HL-60/S4 (cell line): ENCODE data around the gene CACNB2.
"Not testable (repeated sequence)": the region's sequence is repeated elsewhere in the genome, so short reads cannot be mapped to it uniquely, and the experiment has no call there.

Source experiments
- in situ Hi-C: fragments of 300-500 bp; cut with MboI; formaldehyde crosslinking; loops from 2 replicates; pipeline ENCODE4 v1.14.3; 2022; ENCODE audit warnings: low sequenced_read_pairs

CACNB2 gene

DNA sequence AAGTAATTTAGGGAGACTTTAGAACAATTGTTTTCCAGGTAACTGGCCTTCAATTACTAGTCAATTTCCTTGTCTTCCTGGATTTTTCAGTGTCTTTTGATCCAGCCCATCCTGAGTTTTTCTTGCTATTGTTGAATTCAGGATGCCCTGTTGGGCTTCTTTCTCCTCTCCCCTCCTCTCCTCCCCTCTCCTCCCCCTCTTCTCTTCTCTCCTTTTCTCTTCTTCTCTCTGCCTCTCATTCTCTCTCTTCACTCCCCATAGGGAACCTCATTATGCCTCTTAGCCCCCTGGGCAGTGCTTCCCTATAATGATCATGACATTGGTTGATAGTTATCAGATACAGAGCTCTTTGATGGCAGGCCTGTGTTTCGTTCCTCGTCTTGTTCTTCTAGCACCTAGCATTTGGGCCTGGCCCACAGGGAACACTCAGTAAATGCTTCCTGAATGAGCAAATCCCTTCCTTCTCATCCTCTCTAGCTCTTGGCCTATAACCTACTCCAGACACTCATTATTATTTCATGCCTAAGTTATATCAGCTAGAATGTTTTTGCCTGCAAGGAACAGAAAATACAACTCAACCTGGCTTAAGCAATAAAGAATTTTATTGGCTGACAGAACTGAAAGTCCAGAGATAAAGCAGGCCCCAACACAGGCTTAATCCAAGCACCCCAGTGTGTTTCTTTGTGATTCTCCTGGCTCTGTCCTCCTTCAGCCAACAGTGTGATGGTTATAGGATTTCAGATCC lies 56.8 kb downstream of the CACNB2 start:
- in situ Hi-C loops = no loop called here

DNA sequence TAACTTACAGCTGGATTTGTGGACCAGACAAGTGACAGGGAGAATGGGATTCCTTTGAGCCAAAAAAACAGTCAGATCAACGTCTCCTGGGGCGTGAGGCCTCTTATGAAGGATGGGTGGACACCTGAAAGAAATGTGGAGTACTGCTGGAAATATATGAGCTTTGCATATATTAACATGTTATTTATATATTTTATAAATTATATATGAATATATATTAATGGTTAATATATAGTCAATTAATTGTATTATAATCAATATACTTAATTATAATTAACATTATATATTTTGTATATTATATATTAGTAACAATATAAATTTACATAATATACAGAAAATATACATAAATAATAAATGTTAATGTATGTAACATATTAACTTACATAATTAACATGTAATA lies 57.5 kb downstream of the CACNB2 start:
- in situ Hi-C loops = no loop called here

DNA sequence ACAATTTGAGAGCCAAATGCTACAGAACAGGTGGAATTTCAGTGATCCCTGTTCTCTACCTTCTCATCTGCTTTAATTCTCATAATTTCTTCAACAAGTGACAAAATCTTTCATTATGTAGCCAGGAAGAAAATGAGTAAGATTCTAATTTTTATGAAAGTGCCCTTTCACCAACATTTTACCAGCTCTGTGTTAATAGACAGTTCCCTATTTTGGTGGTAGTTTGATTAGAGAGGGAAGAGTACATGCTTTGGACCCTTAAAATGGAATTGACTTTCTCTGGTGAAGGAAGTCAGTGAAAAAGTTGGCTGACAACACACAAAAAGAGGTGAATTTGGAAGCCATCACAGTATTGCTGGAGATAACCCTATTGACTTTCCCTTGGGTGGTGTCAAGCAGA lies 61.7 kb downstream of the CACNB2 start:
- in situ Hi-C loops = no loop called here

DNA sequence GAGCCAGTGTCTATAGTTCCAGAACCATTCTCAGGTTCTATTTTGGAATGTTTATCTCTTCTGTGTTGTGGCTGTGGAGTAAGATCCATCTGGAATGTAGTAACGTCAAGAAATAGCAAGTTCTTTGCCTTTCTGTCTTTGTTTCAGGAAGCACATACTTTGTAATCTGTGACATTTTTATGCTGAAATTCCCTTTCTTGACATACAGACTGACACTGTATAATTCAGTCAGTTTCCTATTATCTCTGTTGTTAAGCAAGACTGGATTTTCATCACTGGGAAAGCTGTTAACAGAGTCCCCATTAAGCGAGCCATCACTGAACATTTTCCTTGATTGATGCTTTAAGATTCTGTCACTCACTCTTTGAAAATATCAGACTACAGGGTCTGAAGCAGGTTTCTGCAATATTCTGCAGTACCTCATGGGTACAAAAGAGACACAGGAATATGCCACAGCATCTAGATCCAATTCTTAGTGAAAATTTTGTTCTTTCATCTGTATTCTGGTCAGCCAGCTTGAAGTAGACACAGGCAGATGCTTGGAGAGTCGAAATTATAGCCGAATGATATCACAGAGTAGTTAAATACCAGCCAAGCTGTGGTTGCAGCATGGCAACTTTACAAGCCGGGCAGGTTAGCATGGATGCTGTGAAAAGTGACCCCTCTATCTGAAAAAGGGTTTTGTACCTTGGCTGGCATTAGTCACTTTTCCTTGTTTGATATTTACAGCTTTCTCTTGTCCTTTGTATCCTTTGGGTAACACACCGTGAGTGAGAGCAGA lies 62.6 kb downstream of the CACNB2 start:
- in situ Hi-C loops = no loop called here

DNA sequence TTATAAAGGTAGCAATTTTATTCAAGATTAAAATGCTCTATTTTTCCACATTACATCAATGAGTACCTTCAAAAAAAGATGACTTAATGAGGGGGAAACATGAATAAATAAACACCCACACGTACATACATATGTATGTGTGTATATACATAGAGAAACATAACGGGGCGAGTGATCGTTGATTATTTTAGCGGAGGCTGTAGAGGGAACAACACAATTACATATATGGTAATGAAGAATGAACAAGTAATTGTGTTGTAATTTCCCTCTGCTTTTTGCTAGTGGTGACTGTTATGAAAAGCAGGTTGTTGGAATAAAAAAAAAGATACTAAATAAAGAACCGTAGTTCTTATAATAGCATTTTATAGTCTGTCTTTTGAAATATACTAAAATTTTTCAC lies 63.2 kb downstream of the CACNB2 start:
- in situ Hi-C loops = no loop called here

DNA sequence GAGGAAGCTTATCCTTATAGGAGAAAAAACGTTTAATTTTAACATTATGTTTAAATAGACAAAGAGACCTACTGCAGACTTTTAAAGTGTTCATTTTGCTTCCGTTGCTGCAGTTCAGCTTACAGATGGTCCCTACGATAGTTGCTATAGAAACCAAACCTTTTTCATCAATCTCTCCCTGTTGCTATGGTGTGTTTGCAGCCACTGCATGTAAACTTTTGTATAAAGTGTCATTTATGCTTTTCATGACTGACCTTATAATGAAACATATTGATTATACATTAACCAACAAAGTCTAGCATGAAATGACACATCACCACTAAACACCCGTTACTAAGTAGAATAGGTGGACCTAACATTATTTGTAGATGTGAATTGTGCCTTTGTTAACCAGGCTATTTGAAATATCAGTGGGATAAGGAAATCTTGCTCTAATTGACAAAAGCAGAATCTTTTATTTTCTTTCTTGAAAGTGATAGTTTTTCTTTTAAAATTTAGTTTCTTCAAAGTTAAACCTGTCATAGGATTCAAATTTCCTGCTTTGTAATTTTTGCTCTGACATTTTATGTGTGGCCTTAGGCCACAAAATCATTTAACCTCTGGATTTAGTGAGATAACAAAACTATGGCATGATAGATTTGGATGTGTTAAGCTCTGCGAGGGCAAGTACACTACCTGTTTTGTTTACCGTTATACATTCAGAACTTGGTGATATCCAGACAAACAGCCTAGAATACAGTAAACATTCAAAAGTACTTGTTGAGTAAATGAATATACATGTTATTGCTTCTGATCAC lies 64.0 kb downstream of the CACNB2 start:
- in situ Hi-C loops = no loop called here

DNA sequence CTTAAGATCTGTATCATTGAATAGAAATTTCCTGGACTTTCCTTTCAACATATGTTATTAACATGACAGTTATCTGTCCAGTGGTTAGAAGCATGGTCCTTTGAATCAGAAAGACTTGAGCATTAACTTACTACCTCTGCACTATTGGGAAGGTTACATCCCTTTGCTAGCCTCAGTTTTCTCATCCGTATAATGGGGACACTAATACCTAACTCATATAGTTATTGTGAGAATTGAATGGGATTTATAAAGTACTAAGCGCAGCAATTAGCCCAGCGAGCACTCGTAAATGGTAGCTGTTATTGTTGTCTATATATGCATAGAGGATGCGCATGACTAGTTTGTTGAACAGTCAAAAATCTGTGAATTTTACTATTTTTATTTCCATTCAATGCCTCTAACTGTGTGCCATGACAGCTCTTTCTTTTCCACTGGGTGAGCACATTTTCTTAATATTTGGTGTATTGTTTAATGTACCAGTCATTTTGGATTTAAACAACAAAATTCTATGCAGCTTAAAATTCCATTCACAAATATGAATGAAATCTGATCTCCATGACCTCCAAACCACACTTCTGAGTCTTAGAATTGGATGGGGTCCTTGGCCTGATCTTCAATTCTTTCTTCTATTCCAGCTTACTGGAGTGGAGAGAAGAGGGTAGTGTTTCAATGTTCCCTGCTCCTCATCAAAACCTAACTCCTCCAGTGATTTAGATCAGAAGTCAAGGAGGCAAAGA lies 65.0 kb downstream of the CACNB2 start:
- in situ Hi-C loops = no loop called here

DNA sequence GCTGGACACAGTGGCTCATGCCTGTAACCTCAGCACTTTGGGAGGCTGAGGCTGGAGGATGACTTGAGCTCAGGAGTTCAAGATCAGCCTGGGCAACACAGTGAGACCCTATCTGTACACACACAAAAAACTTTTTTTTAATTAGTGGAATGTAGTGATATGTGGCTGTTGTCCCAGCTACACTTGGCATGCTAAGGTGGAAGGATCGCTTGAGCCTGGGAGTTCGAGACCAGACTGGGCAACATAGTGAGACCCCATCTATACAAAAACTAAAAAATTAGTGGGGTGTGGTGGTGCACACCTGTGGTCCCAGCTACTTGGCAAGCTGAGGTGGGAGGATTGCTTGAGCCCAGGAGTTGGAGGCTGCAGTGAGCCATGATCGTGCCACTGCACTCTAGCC lies 68.0 kb downstream of the CACNB2 start:
- in situ Hi-C loops = not testable (repeated sequence)

DNA sequence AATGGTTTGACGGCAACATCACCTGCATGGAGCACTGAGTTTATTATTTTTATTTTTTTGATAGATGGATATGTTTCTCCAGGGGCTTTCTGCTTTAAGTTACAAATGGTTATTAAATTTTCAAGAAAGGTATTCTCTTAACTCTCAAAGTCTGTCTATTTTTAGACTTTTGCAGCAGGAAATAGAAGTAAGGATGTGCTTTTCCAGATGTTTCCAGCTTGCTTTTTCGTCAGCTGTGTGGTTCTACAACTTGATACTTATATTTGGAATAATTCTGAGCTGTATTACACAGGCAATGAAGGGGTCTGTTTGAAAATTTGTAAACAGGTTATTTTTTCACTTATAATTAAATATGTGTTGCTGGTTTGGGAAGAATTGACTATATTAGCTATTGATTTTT lies 69.0 kb downstream of the CACNB2 start:
- in situ Hi-C loops = no loop called here

DNA sequence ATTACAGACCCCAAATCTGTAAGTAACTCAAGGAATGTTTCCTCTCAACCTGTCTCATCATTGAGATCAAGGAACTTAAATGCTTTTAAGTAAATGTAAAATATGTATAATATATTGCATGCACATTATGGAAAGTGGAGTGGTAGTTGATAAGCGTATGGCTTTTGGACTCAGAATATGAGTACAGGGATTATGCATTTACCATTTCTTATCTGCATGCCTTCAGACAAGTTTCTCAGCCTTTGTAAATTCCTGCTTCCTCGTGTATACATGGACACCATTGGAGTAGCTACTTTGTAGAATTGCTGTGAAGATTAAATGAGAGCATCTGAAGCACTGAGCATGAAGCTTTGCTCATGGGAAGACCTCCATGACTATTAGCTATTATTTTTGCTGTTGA lies 70.5 kb downstream of the CACNB2 start:
- in situ Hi-C loops = no loop called here

DNA sequence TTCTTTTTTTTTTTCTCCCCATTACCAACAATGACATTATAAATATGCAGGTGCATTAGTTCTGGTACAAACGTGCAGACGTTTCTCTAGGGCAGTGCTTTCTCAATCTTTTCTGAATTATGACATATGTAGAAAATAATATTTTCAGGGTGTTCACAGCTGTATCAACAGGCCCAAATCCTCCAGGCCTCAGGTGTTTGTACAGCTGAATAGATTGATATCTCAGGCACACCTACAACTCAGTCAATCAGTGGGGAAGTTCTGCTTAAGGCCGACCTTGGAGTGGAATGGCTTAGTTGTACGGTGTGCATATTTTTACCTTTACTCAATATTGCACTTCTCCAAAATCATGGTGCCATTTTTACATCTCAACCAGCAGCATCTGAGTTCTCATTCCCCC lies 71.6 kb downstream of the CACNB2 start:
- in situ Hi-C loops = no loop called here

DNA sequence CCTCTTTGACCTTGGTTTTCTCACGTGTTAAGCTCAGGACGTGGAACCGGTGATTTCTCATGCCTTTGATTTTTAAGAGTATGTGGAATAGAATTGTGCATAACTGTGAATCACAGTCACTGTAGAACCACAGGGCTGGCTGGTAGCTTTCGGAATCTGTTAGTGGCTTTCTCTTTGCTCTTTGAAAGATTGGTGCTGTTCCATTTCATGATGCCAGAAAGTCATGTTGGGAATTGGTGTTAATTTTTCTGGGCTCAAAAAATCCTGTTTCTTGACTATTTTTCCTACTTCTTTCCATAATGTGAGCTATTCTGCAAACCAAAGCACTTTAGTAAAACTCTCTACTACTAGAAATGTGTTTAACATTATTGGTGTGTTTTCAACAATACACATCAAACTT lies 73.0 kb downstream of the CACNB2 start:
- in situ Hi-C loops = no loop called here

DNA sequence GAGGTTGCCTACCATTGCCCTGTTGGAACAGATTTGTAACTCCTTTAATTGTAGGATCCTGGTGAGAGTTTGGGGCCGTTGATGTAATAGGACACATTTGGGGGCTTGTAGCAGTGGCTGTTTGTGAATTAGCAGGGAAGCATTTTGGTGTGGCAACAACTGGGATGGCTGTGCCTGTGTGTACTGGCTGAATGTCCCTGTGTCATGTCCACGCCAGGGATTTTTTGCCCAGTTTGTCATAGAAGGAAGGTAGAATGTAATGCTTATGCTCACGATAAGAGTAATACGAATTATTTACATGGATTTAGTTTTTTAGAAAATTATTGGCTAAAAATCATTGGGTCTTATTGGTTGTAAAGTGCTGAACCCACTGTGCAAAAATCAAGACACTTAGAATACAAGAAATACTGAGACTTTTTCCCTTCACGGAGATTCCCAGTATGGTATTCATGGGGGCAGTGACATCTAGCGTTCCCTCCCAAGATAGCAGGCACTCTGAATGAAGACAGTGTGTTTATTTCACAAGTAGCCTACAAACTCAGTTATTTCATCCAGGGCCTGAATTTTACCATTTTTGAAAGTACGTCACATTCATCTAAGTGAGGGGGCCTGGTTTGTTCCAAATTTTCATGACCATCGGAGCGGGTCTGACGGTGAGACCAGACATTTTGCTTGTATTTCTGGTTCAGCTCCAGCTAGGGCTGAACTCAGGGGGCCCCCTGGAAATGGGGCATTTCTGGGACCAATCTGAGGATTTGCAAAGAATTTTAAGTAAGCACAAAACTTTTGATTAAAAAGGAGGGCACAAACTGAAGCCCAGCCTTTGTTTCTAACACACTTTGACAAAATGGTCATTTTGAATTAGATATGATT lies 74.7 kb downstream of the CACNB2 start:
- in situ Hi-C loops = no loop called here

DNA sequence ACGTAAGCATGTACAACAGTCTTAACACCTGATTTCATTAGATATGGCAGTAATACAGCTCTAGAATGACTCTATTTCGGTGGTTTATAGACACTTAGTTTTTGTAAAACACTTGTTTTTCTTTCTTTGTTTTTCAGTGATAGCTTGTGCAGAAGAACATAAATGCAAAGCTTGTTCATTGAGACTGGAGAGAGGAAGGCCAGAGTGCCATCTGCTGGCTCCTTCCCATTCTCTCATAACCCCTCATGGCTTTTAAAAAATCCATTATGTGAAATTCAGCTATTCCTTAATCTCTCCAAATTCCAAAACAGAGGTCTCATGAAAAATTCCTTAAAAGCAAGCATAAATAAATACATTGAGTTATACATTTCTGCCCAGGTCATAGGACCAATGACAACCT lies 76.3 kb downstream of the CACNB2 start:
- in situ Hi-C loops = no loop called here

DNA sequence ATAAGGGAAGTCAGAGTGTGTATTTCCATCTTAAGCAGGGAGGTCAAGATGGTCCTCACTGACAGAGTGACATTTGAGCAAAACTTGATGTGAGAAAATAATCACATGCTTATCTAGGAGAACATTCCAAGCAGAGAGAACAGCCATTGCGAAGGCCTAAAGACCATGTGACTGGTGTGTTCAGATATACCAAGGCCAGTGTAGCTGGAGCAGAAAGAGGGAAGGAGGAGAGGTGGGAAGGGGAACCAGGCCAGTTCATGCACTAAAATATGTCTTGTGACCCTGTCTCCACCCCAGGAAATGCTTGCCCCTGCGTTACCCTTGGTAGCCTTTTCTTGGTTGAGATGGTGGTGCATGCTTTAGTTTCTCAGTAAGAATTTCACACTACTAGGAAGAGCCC lies 77.4 kb downstream of the CACNB2 start:
- in situ Hi-C loops = no loop called here

DNA sequence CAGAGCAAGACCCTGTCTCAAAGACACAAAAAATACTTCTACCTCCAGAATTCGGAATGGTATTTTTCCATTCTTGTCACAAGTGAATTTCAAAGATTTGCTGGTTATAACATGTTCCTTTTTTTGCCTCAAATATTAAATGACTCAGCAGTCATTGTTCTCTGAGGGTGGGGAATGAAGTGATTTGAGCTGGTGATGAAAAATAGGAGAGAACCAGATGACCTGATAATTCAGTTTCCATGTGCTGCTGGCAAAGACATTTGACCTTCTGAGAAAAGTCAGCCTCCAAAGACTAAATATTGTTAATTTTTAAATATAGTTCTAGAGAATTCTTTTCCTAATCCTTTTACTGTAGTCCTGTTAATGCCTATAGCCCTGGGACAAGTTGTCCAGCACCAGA lies 78.9 kb downstream of the CACNB2 start:
- in situ Hi-C loops = no loop called here

DNA sequence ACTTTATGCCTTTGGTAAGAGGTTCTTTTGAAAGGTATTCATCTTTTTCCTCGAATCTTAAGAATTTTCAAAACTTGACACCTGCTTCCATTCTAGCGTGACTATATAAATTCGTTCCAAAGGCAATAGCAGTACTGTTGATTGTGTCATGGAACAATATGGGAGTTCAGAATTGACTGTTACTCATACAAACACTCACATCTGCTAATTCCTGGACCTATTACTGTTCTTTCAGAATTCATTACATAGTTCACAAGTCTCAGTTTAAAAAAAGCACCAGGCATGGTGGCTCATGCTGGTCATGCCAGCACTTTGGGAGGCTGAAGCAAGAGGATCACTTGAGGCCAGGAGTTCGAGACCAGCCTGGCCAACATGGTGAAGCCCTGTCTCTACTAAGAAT lies 80.9 kb downstream of the CACNB2 start:
- in situ Hi-C loops = no loop called here

DNA sequence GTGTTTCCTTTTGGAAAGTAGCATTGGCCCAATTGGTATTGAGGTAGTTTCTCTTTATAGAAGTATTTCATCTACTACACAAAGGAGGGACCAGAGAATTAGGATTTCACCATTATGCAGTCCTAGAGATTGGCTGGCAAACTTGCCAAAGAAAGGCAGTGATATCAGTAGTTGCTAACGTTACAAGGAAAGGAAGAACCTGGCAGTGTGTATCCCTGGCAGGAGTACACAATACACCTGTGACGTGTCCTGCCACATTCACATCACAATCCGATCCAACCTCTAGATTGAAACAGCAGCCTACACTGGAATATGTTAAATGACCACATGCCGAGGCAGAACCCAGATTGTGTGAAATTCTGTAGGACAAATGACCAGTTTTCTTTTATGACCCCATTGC lies 81.7 kb downstream of the CACNB2 start:
- in situ Hi-C loops = no loop called here

DNA sequence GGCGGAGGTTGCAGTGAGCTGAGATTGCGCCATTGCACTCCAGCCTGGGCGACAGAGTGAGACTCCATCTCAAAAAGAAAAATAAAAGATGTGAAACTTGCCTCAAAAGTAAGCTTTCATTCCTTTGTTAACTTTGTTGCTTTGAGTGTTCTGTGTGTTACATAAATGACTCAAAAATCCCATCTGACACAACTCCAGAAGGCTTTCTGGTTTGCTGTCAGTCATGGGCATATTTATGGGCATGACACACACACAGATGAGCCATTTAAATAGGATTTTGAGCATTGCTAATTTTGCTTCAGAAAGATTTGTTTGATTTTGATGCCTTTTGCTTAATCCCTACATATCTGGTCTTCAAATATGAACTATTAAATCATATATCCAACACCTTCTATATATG lies 82.6 kb downstream of the CACNB2 start:
- in situ Hi-C loops = no loop called here

DNA sequence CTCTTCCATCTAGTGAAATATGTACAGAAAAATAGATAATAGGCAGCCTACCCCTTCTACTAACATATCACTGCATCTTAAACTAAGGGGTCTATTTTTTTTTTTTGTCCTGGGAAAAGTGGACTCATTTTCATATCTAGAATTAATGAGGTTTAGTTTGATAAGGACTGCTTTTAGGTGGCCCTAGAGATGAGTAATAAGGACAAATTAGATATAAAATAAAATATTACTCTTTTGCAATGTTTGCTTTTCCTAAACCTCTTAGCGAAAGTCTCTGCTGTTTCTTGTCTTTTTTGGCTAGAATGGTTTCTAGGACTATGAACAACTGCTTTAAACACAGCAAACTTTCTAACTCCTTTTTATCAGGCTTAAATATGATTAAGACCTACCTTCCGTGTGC lies 83.7 kb downstream of the CACNB2 start:
- in situ Hi-C loops = no loop called here
